RWPE1 (cell line): Measurements from ENCODE around the gene NLRP14.

Experiments
- CTCF ChIA-PET: fragments of 350-600 bp; sonication (Branson Sonifier 250); formaldehyde crosslinking; extraction: SDS; loops from one replicate; lab custom pipeline; 2021; lab: Yijun Ruan, JAX
- POLR2A ChIA-PET: fragments of 400-600 bp; formaldehyde crosslinking; extraction: SDS; loops from one replicate; lab custom pipeline; 2020; ENCODE audit warnings: antibody characterized with exemption; ENCODE audit not compliant: low non-redundant PET; lab: Yijun Ruan, JAX
- DNase-seq: peaks from one replicate; pipeline ENCODE4 v3.0.0; 2012; ENCODE audit warnings: low spot score
- H3K27ac ChIP-seq: fragments of 450-650 bp; 2 replicates; pipeline ENCODE4 v1.5.1; 2017
- TF ChIP-seq, protein P1 (sequence below): fragments of 450-650 bp; conservative IDR thresholded peaks from 2 replicates; pipeline ENCODE4 v1.5.1; 2017; ENCODE audit warnings: low read depth, mild to moderate bottlenecking

NLRP14 gene

DNA sequence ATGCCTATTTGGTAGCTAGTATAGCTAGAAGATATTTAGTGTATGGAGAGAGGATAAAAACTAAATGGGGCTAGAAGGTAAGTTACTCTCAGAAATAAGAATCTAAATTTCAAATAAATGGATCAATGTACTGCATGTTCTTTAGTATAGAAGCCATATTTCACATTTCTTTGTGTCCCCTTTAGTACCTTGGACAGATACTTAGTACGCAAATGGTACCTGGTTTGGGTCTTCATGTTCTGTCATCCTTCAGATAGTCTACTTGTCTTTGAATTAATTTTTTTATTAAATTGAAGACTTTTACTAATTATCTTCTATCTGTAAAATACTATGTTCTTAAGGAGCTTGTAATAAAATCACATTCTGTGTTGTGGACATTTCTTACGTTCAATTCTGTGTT lies 42.3 kb downstream of the NLRP14 start:
- TF ChIP-seq, protein P1, sequence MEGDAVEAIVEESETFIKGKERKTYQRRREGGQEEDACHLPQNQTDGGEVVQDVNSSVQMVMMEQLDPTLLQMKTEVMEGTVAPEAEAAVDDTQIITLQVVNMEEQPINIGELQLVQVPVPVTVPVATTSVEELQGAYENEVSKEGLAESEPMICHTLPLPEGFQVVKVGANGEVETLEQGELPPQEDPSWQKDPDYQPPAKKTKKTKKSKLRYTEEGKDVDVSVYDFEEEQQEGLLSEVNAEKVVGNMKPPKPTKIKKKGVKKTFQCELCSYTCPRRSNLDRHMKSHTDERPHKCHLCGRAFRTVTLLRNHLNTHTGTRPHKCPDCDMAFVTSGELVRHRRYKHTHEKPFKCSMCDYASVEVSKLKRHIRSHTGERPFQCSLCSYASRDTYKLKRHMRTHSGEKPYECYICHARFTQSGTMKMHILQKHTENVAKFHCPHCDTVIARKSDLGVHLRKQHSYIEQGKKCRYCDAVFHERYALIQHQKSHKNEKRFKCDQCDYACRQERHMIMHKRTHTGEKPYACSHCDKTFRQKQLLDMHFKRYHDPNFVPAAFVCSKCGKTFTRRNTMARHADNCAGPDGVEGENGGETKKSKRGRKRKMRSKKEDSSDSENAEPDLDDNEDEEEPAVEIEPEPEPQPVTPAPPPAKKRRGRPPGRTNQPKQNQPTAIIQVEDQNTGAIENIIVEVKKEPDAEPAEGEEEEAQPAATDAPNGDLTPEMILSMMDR: no peak
- DNase-seq: no peak
- POLR2A ChIA-PET: no interaction called here
- H3K27ac ChIP-seq: no peak overlapping the region
- CTCF ChIA-PET: no interaction called here

DNA sequence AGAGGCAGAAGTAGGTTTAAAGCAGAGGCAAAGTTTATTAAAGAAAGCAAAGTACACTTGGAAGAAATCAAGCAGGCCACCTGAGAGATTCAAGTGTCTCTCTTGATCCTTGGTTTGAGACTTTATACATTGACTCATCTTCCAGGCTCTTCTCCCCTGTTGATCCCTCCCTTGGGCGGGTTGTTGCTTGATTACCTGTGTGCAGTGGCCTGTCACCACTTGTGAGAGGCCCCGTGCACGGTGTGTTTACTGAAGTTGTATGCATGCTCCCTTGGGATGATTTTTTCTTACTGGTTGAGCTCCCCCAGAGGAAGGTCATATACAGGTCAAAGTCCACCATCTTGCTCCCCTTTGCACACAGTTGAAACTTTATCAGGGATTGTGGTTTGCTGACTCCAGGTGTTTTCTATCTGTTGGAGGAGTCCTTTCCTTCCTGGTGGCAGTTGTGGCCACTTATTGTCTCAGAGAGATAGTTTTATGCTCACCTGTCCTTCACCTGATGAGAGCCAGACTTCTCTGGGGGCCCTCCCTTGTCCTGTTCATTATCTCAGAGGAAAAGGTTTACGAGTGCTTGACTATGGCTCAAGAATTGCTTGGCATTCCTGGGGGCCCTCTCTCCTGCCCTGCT lies 52.2 kb downstream of the NLRP14 start:
- H3K27ac ChIP-seq: no peak overlapping the region
- CTCF ChIA-PET: interaction anchor here (0.7 kb wide), 1 partner anchor 572 kb away, joined by 4 read pairs; no protein-coding TSS in a partner anchor
- POLR2A ChIA-PET: no interaction called here
- peak; percentile 1 for DNase-seq
- TF ChIP-seq, protein P1: no peak

DNA sequence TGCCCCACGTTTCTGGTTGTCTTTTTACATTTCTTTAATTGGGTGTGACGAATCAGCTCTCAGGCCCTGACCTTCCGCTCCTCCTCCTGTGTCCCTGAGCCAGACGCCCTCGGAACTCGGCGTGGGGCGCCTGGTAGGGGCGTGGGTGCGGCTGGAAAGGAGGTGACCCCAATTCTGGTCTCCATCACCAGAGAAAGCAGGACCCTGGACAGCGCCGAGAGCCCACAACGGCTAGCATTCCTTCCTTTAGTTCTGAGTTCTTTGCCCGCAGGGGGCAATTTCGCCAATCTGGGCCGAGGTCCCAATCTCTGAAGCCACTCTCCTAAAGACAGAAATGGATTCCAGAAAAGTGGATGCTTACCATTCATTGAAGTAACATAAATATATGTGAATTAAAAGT lies 56.8 kb downstream of the NLRP14 start:
- POLR2A ChIA-PET: interaction anchor here (0.6 kb wide), 1 partner anchor 164 kb away, joined by 3 read pairs; no protein-coding TSS in a partner anchor
- CTCF ChIA-PET: no interaction called here
- TF ChIP-seq, protein P1: no peak
- no peak overlapping the region for H3K27ac ChIP-seq
- DNase-seq: no peak

DNA sequence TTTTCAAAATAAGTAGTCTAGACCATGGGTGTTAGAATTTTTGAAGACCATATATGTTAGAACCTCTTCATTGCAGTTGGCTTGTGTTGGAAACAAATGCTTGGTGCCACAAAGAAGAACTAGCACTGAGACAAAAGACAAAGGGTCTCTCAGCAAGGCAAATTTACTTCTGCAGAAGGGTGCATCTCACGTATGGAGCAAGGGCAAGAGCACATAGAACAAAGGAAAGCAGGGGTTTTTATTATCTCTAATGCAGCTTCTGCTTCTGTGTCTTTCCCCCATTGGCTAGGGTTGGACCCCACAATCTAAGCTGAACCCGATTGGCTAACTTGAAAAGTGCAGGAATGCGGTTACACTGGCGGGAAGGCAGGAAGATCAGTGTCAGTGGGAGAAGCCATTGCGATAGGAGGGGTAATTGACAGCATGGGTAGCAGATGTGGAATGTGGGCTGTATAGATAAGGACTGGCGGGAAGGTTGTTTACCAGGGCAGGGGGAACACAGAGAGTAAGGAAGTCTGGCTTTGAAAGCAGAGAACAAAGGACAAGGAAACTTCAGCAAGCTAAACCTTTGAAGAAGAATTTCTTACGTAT lies 59.4 kb downstream of the NLRP14 start:
- CTCF ChIA-PET: no interaction called here

DNA sequence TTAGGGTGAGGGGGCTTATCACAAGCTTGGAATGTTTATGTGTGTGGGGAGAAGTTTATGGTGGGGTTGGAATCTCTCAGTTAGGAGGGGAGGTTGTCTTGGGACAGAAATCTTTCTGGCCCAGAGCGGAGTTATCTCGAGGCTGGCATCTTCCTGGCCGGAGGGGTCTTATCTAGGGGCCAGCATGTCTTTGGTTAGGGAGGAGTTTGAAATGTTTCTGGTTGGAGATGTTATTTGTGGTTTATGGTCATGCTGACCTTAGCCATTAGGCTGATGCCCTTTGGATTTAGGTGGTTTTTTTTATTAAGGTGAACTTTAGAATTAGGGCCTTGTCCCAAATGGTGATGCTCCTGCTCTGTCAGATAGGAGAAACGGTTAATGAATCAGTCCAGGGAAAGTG lies 60.6 kb downstream of the NLRP14 start:
- TF ChIP-seq, protein P1: no peak
- H3K27ac ChIP-seq: no peak overlapping the region
- no peak for DNase-seq
- ChIA-PET POLR2A (no interaction called here), CTCF (no interaction called here)

More for the DNA sequence above, 59.4 kb downstream of the NLRP14 start:
- TF ChIP-seq, protein P1: no peak
- no peak for DNase-seq
- H3K27ac ChIP-seq: no peak overlapping the region
- POLR2A ChIA-PET: no interaction called here

DNA sequence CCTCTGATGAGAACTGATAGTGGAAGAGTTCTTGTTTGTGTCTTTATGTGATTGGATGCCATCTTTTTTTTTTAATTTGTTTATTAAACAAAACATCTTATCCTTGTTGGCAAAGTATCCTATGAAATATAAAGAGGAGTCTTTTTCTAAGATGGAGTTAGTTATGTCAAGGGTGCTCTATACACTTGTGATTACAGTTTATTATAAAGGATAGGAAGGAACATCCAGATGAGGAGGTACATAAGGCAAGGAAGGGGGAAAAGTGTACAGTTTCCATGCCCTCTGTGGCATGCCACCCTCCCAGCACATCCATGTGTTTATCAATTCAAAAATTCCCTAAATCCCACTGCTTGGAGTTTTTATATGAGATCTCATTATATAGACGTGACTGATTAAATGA lies 61.2 kb downstream of the NLRP14 start:
- DNase-seq: no peak
- CTCF ChIA-PET: no interaction called here
- TF ChIP-seq, protein P1: no peak
- POLR2A ChIA-PET: no interaction called here
- no peak overlapping the region for H3K27ac ChIP-seq
